Measurements from ENCODE around the gene TESPA1.

The TESPA1 gene

GRCh38 chr12:54924972-54925707, 59.4 kb downstream of the TESPA1 start:
- Histone ChIP-seq H3K4me3 (ENCODE audit: low read length) (no peak overlapping the region), H3K9ac (ENCODE audit: low read depth, low read length) (no peak overlapping the region), H3K9me3 (replicated peaks; ENCODE audit: low read length) (no peaks in the 10 kb centered on the region), H3K4me1 (ENCODE audit: control insufficient read depth, insufficient read depth, low read length) (no peaks in the 10 kb centered on the region), H3K36me3 (ENCODE audit: insufficient read depth, low read length) (no peaks in the 10 kb centered on the region), H3K27me3 (ENCODE audit: control insufficient read depth, insufficient read depth, low read length) (no peaks in the 10 kb centered on the region), H3K4me2 (ENCODE audit: low read length) (no peak overlapping the region)

- Histone ChIP-seq H3K4me1 (ENCODE audit: control insufficient read depth, insufficient read depth, low read length) (no peaks in the 10 kb centered on the region), H3K9me3 (replicated peaks; ENCODE audit: low read length) (no peaks in the 10 kb centered on the region), H3K9ac (ENCODE audit: low read depth, low read length) (no peak overlapping the region), H3K4me3 (ENCODE audit: low read length) (no peak overlapping the region), H3K4me2 (ENCODE audit: low read length) (no peak overlapping the region), H3K36me3 (ENCODE audit: insufficient read depth, low read length) (no peaks in the 10 kb centered on the region), H3K27me3 (ENCODE audit: control insufficient read depth, insufficient read depth, low read length) (no peaks in the 10 kb centered on the region)
These were observed 67.5 kb downstream of the TESPA1 start for GRCh38 chr12:54917001-54917488.

All from skeletal muscle satellite cell (primary cell).